Measurements from ENCODE around the gene ASB13.

DNA sequence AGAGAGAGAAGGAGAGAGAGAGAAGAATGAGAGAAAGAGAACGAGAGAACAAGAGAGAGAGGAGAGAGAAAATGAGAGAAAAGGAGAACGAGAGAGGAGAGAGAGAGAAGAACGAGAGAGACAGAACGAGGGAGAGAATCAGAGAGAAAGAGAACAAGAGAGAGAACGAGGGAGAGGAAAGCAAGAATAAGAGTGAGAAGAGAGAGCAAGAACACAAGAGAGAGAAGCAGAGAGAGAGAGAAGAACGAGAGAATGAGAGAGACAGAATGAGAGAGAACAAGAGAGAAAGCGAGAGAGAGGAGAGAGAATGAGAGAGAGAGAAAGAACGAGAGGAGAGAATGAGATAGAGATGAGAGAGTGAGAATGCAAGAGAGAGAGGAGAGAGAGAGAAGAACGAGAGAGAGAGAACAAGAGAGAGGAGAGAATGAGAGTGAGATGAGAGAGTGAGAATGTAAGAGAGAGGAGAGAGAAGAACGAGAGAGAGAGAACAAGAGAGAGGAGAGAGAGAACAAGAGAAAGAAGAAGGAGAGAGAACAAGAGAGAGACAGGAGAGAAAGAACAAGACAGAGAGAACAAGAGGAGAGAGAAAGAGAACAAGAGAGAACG, 68.2 kb downstream of the ASB13 start:
- TF ChIP-seq YY1 (IDR thresholded peaks at IDR 0.05; ENCODE audit: insufficient read depth, insufficient read length) = no peak
- TF ChIP-seq ZNF274 (IDR thresholded peaks at IDR 0.05; ENCODE audit: low read depth, low read length) = no peak
- no peak for TF ChIP-seq SUZ12 (IDR thresholded peaks at IDR 0.05; ENCODE audit: extremely low read depth, insufficient read depth, insufficient read length)
